SK-N-SH (cell line): ENCODE measurements around the gene PTPDC1. TPM values are rescaled to one million over a fixed set of nuclear protein-coding genes. Genes with fewer than 3 reads are reported as not detected.

Experiments
- CTCF ChIA-PET: fragments of 300-600, 350-600 bp; formaldehyde crosslinking; extraction: SDS; loops from one replicate; lab custom pipeline; 2021; lab: Yijun Ruan, JAX
- POLR2A ChIA-PET: fragments of 350-600 bp; sonication (Branson Sonifier 250); formaldehyde crosslinking; extraction: SDS; loops from one replicate; lab custom pipeline; 2020; ENCODE audit warnings: antibody characterized with exemption, inconsistent platforms; lab: Yijun Ruan, JAX
- DNase-seq: peaks from one replicate; pipeline ENCODE4 v3.0.0; 2012
- H2AFZ ChIP-seq: fragments of 200-600 bp; sonication (generic); 2 replicates; pipeline ENCODE4 v1.8.1; 2016; ENCODE audit warnings: antibody characterized with exemption, mild to moderate bottlenecking, low read depth
- H3F3A ChIP-seq: fragments of 200-600 bp; sonication (generic); replicated peaks from 2 replicates; pipeline ENCODE3; 2016; ENCODE audit warnings: antibody characterized with exemption, mild to moderate bottlenecking; ENCODE audit not compliant: insufficient read depth
- H3K27ac ChIP-seq, 2 experiments: fragments of 200-500 bp in 1 of 2; fragments of 200-600 bp in 1 of 2; sonication (Bioruptor generic) in 1 of 2; sonication (generic), shearing (Covaris generic) in 1 of 2; 2 replicates each; pipeline versions ENCODE4 v1.5.1 to v1.6.1; 2014 to 2016; ENCODE audit warnings: low read depth in 2 of 2, inconsistent platforms in 1 of 2, low read length in 1 of 2, mild to moderate bottlenecking in 1 of 2, mixed read lengths in 1 of 2
- H3K27me3 ChIP-seq: fragments of 200-600 bp; sonication (generic), shearing (Covaris generic); 2 replicates; pipeline ENCODE4 v1.6.1; 2016; ENCODE audit warnings: mixed run types; ENCODE audit not compliant: insufficient read depth
- H3K36me3 ChIP-seq, 2 experiments: fragments of 200-500 bp in 1 of 2; fragments of 200-600 bp in 1 of 2; sonication (Bioruptor generic) in 1 of 2; sonication (generic) in 1 of 2; replicated peaks in 1 of 2; 2 replicates each; pipeline versions ENCODE3 to v1.5.1; 2014 to 2016; ENCODE audit warnings: low read length in 1 of 2, mild to moderate bottlenecking in 1 of 2; ENCODE audit not compliant: insufficient read depth in 2 of 2, control insufficient read depth in 1 of 2
- H3K4me1 ChIP-seq, 2 experiments: fragments of 200-500 bp in 1 of 2; fragments of 200-600 bp in 1 of 2; sonication (Bioruptor generic) in 1 of 2; sonication (generic), shearing (Covaris generic) in 1 of 2; 2 replicates each; pipeline versions ENCODE4 v1.5.1 to v1.6.1; 2014 to 2016; ENCODE audit warnings: low read depth in 1 of 2, low read length in 1 of 2, mixed run types in 1 of 2; ENCODE audit not compliant: insufficient read depth in 2 of 2, control insufficient read depth in 1 of 2
- H3K4me2 ChIP-seq: fragments of 200-600 bp; sonication (generic), shearing (Covaris generic); 2 replicates; pipeline ENCODE4 v1.6.1; 2017; ENCODE audit warnings: mixed run types
- H3K4me3 ChIP-seq, 2 experiments: fragments of 200-500 bp in 1 of 2; fragments of 200-600 bp in 1 of 2; sonication (Bioruptor generic) in 1 of 2; sonication (generic), shearing (Covaris generic) in 1 of 2; 2 replicates each; pipeline versions ENCODE4 v1.5.1 to v1.8.1; 2014 to 2016; ENCODE audit warnings: low read depth in 2 of 2, inconsistent platforms in 1 of 2, low read length in 1 of 2, mild to moderate bottlenecking in 1 of 2, mixed read lengths in 1 of 2, moderate library complexity in 1 of 2
- H3K79me2 ChIP-seq: fragments of 200-600 bp; sonication (generic); 2 replicates; pipeline ENCODE4 v1.8.1; 2017; ENCODE audit warnings: mild to moderate bottlenecking; ENCODE audit not compliant: insufficient read depth
- H3K9ac ChIP-seq: fragments of 200-600 bp; sonication (generic); 2 replicates; pipeline ENCODE4 v1.6.1; 2017; ENCODE audit warnings: mixed run types
- H3K9me2 ChIP-seq: fragments of 200-600 bp; sonication (generic); 2 replicates; pipeline ENCODE4 v1.6.1; 2017; ENCODE audit warnings: mixed run types
- H3K9me3 ChIP-seq: fragments of 200-600 bp; sonication (generic); 2 replicates; pipeline ENCODE4 v1.6.1; 2017; ENCODE audit warnings: mixed run types, mild to moderate bottlenecking, moderate library complexity
- H4K20me1 ChIP-seq: fragments of 200-600 bp; sonication (generic); 2 replicates; pipeline ENCODE4 v1.6.1; 2017; ENCODE audit warnings: mild to moderate bottlenecking, mixed run types; ENCODE audit not compliant: insufficient read depth
- EP300 ChIP-seq, 2 experiments: IDR thresholded peaks; 2 replicates each; pipeline versions ENCODE4 v1.4.0 to v1.6.1; 2012; ENCODE audit warnings: borderline replicate concordance in 1 of 2, low read depth in 1 of 2, low read length in 1 of 2
- FOSL2 ChIP-seq: IDR thresholded peaks from 2 replicates; pipeline ENCODE4 v1.4.0; 2012; ENCODE audit warnings: low read depth, mild to moderate bottlenecking, moderate library complexity, borderline replicate concordance
- FOXJ3 ChIP-seq: sonication (generic); formaldehyde crosslinking; IDR thresholded peaks from 2 replicates; pipeline ENCODE4 v1.5.1; 2020; ENCODE audit warnings: mild to moderate bottlenecking, missing genetic modification reagents
- FOXM1 ChIP-seq: IDR thresholded peaks from 2 replicates; pipeline ENCODE4 v1.4.0; 2012; ENCODE audit warnings: low read depth, mild to moderate bottlenecking
- JUND ChIP-seq: IDR thresholded peaks from 2 replicates; pipeline ENCODE4 v1.4.0; 2012
- MAX ChIP-seq: IDR thresholded peaks from 2 replicates; pipeline ENCODE4 v1.4.0; 2012; ENCODE audit warnings: low read depth
- NFIC ChIP-seq: IDR thresholded peaks from 2 replicates; pipeline ENCODE4 v1.4.0; 2012; ENCODE audit warnings: borderline replicate concordance
- POLR2AphosphoS5 ChIP-seq: IDR thresholded peaks from 2 replicates; pipeline ENCODE4 v1.6.1; 2012; ENCODE audit warnings: low read depth, low read length
- RAD21 ChIP-seq: IDR thresholded peaks from 2 replicates; pipeline ENCODE4 v1.6.1; 2012; ENCODE audit warnings: mild to moderate bottlenecking, low read length
- RXRA ChIP-seq: IDR thresholded peaks from 2 replicates; pipeline ENCODE4 v1.4.0; 2012; ENCODE audit warnings: low read depth, mild to moderate bottlenecking, borderline replicate concordance
- SIN3A ChIP-seq: IDR thresholded peaks from 2 replicates; pipeline ENCODE4 v1.6.1; 2012; ENCODE audit warnings: low read depth, mild to moderate bottlenecking, low read length, moderate library complexity, borderline replicate concordance
- SMC3 ChIP-seq: IDR thresholded peaks from 2 replicates; pipeline ENCODE4 v1.6.1; 2012; ENCODE audit warnings: low read depth, low read length, improper control_type of control experiment
- TAF1 ChIP-seq: IDR thresholded peaks from 2 replicates; pipeline ENCODE4 v1.6.1; 2012; ENCODE audit warnings: low read depth, mild to moderate bottlenecking, low read length, moderate library complexity, borderline replicate concordance
- TCF12 ChIP-seq: IDR thresholded peaks from 2 replicates; pipeline ENCODE4 v1.4.0; 2012
- TEAD4 ChIP-seq: IDR thresholded peaks from 2 replicates; pipeline ENCODE4 v1.4.0; 2012; ENCODE audit warnings: mild to moderate bottlenecking, borderline replicate concordance; ENCODE audit not compliant: insufficient read depth
- ZBTB33 ChIP-seq: IDR thresholded peaks from 2 replicates; pipeline ENCODE4 v1.4.0; 2012; ENCODE audit warnings: low read depth, borderline replicate concordance
- WGBS: methylation state at CpG from one replicate; pipeline ENCODE4 v1.1.6; 2017; ENCODE audit warnings: low lambda C conversion rate; 5-methylcytosine and 5-hydroxymethylcytosine counted together
- polyA plus RNA-seq, 3 experiments: library from polyadenylated mRNA; depleted of rRNA; stranded (reverse); fragments of >200 nt; gene quantifications; 2 replicates each; pipeline ENCODE4 v1.2.3, GENCODE V29; 2012
- TF ChIP-seq, protein P1 (sequence below): fragments of 150-350 bp; IDR thresholded peaks from 2 replicates; pipeline ENCODE4 v1.6.1; 2016; ENCODE audit warnings: mild to moderate bottlenecking, low read depth, low read length
- TF ChIP-seq, protein P2 (sequence below): fragments of 150-350 bp; IDR thresholded peaks from 2 replicates; pipeline ENCODE4 v1.6.1; 2017; ENCODE audit warnings: antibody characterized with exemption, low read length, low read depth, borderline replicate concordance

Gene PTPDC1
- polyA plus RNA-seq, 1 of the 3 experiments (the other 2 are of a cell fraction), result 3.7 TPM

GRCh38 chr9:94061864-94062263, 22.4 kb upstream of the PTPDC1 start:
- CTCF ChIA-PET, result interaction anchor here (6.4 kb wide), 1 partner anchor 151 kb away, joined by 30 read pairs; no protein-coding TSS in a partner anchor

More at GRCh38 chr9:94061864-94062263, 22.4 kb upstream of the PTPDC1 start:
- POLR2A ChIA-PET, result no interaction called here
- Histone ChIP-seq H3K79me2 (no peaks in the 10 kb centered on the region), H2AFZ (no peak overlapping the region), H3K4me2 (no peak overlapping the region), H3K4me1 (no peaks in the 10 kb centered on the region; a peak in 1 of 4 replicates), H3K36me3 (peaks cover 0 to 9% of the 10 kb centered on the region in 2 experiments), H3F3A (peaks cover 4% of the 10 kb centered on the region), H3K4me3 (no peak overlapping the region), H3K9me3 (no peaks in the 10 kb centered on the region), H3K27me3 (no peaks in the 10 kb centered on the region), H3K9ac (no peak overlapping the region), H3K9me2 (peaks cover 3% of the 10 kb centered on the region; the same call in 1 of the 2 replicates), H3K27ac (no peak overlapping the region), H4K20me1 (no peaks in the 10 kb centered on the region)
- DNase-seq, result no peak
- no peak for TF ChIP-seq MAX
- TF ChIP-seq POLR2AphosphoS5, result no peak
- TF ChIP-seq SMC3, result no peak
- no peak for TF ChIP-seq RXRA
- TF ChIP-seq, protein P1, sequence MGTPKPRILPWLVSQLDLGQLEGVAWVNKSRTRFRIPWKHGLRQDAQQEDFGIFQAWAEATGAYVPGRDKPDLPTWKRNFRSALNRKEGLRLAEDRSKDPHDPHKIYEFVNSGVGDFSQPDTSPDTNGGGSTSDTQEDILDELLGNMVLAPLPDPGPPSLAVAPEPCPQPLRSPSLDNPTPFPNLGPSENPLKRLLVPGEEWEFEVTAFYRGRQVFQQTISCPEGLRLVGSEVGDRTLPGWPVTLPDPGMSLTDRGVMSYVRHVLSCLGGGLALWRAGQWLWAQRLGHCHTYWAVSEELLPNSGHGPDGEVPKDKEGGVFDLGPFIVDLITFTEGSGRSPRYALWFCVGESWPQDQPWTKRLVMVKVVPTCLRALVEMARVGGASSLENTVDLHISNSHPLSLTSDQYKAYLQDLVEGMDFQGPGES, result no peak
- no peak for TF ChIP-seq FOXM1
- no peak for TF ChIP-seq FOSL2
- no peak for TF ChIP-seq NFIC
- TF ChIP-seq TEAD4, result no peak
- TF ChIP-seq FOXJ3 (CRISPR knock-in tag), result no peak
- no peak for TF ChIP-seq TAF1
- TF ChIP-seq, protein P2, sequence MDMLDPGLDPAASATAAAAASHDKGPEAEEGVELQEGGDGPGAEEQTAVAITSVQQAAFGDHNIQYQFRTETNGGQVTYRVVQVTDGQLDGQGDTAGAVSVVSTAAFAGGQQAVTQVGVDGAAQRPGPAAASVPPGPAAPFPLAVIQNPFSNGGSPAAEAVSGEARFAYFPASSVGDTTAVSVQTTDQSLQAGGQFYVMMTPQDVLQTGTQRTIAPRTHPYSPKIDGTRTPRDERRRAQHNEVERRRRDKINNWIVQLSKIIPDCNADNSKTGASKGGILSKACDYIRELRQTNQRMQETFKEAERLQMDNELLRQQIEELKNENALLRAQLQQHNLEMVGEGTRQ, result no peak
- TF ChIP-seq JUND, result no peak
- TF ChIP-seq TCF12, result no peak
- TF ChIP-seq SIN3A, result no peak
- TF ChIP-seq EP300 (IDR thresholded peaks at IDR 0.05; ENCODE audit: borderline replicate concordance in 1 of 2, low read depth in 1 of 2, low read length in 1 of 2), result no peak
- no peak for TF ChIP-seq ZBTB33
- TF ChIP-seq RAD21, result no peak
- 90% methylated on average over 3 of the region's 3 CpGs for WGBS
